Fibroblast of skin of scalp (primary cell): ENCODE data around the gene MRFAP1L1.

Experiments used
- DNase-seq: peaks from one replicate; pipeline ENCODE4 v3.0.0-alpha.2; 2013

Gene MRFAP1L1

GRCh38 chr4:6716018-6716911 lies 6.6 kb upstream of the MRFAP1L1 start, which contains the start of gene BLOC1S4:
Gene BLOC1S4, plus strand, starts transcription at chr4:6716174. Its CDS starts 36 bp downstream, at chr4:6716210.
- peak; percentile 94 for DNase-seq

GRCh38 chr4:6715704-6716017 lies 6.0 kb upstream of the MRFAP1L1 start:
- DNase-seq = no peak

DNA sequence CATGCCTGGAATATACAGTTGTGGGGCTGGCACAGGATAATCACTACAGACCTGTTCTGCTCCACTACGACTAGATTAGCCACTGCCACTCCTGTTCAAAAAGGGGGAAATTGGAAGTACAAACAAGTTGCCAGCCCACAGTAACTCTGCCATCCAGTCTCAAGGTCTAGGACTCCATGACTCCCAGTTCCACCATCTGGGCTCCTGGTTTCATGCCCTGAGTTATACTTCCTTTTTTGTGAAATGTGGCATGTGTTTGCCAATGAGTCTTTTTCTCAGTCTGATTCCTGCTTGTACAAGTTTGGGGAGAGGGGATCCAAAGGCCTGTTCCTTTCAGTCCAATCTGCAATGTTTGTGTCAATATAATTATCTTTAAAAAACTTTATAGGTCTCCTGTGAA lies 5.3 kb upstream of the MRFAP1L1 start:
- no peak for DNase-seq

DNA sequence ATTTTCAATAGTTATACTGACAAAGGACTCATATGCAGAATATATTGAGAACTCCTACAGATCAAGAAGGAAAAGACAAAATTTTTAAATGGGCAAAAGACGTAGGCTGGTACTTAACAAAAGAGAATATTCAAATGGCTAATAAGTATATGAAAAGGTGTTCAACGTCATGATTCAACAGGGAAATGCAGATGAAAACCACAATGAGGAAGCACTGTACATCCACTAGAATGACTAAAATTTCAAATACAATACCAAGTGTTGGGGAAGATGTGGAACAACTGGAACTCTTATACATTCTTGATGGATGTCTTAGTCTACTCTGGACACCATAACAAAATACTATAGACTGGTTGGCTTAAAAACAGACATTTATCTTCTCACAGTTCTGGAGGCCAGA lies 1.3 kb upstream of the MRFAP1L1 start:
- no peak for DNase-seq

GRCh38 chr4:6710282-6710681 lies 617 bp upstream of the MRFAP1L1 start:
- DNase-seq = no peak

DNA sequence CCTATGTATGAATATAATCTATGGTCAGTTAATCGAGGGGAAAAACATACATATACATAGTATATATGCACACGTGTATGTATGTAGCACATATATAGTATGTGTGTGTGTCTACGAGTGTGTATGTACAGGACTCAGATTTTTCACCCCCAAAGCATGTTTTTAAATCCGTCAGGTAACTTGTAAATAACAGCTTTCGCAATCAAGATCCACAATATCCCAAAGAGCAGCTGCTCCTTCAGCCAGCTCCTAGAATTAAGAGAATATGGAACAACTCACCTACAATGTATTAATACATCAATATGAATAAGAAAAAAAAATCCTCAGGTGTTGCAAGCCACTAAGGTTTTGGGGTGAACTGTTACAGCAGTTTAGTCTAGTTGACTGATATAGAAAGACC lies 3.5 kb downstream of the MRFAP1L1 start:
- DNase-seq = no peak

DNA sequence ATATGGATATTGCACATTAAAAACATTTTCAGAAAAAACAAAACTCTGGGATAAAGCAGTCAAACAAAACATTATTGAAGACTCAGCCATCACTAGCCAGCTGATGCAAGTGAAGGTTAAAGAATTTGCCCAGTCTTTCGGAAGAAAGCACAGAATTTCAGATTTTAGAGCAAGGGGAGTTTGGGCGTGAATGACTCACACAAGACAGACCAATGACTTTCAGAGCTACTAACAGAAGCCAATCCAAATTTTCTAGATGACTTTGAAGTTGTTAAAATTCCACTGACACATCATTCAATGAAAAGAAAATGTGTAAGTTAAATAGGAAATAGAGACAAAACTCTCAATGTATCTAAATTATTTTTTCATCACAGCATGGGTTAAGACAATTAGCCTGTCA lies 4.0 kb downstream of the MRFAP1L1 start:
- no peak for DNase-seq

- DNase-seq = no peak
Observed at GRCh38 chr4:6703786-6704185, 5.9 kb downstream of the MRFAP1L1 start.

DNA sequence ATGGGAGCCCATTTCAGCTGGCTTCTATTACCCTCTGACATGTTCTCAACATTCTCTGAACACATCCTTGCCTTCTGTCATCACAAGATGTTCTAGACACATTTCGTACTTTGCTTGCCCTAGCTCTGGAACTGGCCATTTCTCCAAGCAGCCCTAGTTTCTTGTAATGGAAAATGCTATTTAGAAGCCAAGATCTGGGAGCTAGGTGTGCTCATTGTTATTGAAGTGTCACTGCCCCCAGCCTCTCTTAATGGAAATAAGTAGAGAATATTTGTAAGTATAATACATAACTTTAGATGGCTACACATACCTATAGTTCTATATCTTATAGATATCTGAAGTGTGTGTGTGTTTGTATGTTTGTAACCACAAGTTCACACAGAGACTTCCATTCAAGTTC lies 6.9 kb downstream of the MRFAP1L1 start:
- DNase-seq = no peak

DNA sequence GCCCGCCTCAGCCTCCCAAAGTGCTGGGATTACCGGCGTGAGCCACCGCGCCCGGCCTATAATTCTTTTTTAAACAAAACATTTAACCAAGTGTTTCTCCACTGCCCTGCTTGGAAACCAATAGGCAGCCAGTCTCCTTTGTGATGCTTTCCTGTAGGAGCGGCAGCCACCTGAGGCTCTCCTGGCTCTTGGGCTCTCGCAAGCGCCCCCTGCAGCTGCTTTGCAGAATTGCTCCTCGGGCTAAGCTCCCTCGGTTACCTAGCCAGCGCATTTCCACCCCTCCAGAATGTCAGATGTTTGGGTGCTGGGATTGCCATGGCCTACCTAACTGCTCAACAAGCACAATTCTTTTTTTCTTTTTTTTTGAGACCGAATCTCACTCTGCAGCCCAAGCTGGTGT lies 8.3 kb downstream of the MRFAP1L1 start:
- DNase-seq = no peak

DNA sequence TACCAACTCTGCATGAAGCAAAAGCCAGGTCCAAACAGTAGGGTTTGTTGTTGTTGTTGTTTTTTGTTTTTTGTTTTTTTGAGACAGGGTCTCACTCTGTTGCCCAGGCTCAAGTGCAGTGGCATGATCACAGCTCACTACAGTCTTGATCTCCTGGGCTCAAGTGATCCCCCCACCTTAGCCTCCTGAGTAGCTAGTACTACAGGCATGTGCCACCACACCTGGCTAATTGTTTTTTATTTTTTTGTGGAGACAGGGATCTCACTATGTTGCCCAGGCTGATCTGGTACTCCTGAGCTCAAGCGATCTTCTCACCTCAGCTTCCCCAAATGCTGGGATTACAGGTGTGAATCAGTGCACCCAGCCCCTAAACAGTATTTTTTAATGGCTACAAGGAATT lies 9.8 kb downstream of the MRFAP1L1 start:
- no peak for DNase-seq

DNA sequence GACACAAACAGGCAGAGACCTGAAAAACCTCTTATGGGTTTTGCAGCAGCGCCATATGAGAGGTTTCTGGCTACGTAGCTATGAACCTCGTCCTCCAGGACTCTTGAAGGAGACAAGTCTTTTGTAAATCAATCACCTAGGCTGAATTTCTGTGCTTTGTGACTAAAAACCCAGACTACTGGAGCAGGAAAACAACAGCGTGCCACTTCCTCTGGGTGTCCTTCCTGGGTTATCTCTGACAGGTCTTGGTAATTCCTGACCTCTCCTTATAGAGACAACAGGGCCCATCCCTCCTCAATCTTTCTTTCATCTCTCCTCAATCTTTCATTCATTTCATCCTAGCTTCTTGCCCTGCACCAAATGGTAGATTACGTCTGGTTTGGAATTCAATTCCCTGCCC lies 10.3 kb downstream of the MRFAP1L1 start:
- DNase-seq = no peak

- no peak for DNase-seq
Observed at GRCh38 chr4:6697131-6697530, 12.5 kb downstream of the MRFAP1L1 start.

- no peak for DNase-seq
Observed at GRCh38 chr4:6696611-6697010, 13.1 kb downstream of the MRFAP1L1 start.

GRCh38 chr4:6695660-6696610 lies 13.7 kb downstream of the MRFAP1L1 start:
- no peak for DNase-seq

DNA sequence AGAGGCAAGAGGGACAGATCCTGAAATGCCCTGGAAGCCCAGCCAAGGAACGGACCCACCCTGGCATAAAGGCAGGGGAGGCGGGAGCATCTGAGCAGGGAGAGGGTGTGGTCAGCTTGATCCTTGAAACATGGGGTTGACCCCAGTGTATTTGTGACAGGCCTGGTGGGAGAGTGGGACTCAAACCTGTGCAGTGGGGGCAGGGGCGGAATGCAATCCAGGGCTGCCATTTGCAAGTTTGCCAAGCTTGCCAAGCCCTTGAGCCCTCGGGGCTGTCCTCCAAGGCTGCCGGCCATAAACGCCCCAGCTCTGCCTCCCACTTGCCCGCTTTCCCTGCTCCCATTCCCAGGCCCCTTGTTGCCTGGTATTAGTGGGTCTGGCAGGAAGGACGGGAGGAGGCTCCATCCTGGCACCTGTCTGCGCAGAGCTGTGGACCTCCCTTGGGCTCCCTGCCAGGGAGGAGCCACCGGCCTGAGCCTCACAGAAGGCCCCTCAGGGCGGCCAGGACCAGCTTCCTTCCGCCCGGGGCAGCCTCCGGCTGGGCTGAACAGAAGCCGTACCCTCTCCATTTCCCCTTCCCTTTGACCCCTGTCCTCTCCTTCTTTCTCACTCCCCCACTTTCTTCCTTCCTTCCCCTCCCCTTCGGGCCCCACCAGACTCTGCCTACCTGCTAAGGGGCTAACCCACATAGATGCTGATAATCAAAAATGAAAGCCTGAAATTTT lies 15.3 kb downstream of the MRFAP1L1 start:
- DNase-seq = no peak

- peak; percentile 25 for DNase-seq
Observed at GRCh38 chr4:6693231-6694176, 16.2 kb downstream of the MRFAP1L1 start, which contains the start of gene S100P. Gene S100P, plus strand, starts transcription at chr4:6693878. Its CDS starts 55 bp downstream, at chr4:6693933.

DNA sequence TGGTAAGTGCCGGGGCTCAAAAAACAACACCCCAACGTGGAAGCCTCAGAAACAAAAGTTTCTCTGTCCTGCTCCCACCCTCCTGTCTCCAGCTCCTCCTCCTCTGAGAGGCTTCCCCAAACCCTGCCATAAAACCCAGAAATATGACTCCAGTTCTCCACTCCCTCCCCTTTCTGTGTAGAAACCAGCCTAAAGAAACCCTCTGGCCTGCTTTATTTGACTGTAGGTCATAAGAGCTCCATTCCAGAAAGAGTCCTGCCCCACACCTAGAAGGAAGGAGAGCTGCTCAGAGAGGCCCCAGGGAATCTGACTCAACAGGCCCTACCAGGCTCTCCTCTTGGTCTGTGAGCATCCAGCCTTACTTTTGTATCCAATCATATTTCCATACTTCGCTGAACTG lies 16.9 kb downstream of the MRFAP1L1 start:
- DNase-seq = peak; percentile 46

DNA sequence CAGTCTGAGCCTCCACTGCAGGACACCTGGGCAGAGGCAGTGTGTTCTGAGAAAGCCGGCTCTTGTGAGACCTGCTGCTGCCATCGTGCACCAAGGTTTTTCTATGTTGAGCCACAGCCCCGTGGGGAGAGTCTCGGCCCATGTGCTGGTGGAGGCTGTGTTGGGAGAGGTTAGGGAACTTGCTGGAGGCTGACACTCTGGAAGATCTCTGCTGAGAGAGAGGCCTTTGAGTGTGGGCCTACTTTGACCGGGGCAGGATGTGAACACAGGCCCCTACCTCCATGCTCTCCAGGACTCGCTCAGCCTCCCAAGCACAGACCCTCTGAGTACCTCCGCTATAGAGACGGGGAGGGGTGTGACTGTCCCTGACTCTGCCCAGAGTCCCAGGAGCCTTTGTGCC lies 17.3 kb downstream of the MRFAP1L1 start:
- no peak for DNase-seq

DNA sequence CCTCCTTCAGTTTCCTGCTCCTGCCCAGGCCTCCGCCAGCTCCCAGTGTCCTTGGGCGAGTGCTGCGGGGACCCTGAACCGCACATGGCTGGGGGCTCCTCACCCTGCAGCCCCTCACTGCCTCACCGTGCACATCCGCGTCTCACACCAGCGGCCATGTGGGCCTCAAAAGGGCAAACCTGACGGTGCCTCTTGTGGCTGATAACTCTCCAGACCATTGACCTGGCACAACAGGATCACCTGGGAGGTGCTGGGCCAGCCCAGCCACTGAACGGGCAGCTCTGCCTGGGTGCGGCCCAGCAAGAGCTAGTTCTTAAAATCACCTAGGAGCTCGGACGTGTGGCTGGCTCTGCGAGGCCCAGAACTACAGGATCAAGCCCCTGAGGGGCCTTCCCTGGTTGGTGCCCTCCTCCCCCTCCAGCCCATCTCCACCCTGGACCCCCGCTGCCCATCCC lies 20.1 kb downstream of the MRFAP1L1 start:
- no peak for DNase-seq

DNA sequence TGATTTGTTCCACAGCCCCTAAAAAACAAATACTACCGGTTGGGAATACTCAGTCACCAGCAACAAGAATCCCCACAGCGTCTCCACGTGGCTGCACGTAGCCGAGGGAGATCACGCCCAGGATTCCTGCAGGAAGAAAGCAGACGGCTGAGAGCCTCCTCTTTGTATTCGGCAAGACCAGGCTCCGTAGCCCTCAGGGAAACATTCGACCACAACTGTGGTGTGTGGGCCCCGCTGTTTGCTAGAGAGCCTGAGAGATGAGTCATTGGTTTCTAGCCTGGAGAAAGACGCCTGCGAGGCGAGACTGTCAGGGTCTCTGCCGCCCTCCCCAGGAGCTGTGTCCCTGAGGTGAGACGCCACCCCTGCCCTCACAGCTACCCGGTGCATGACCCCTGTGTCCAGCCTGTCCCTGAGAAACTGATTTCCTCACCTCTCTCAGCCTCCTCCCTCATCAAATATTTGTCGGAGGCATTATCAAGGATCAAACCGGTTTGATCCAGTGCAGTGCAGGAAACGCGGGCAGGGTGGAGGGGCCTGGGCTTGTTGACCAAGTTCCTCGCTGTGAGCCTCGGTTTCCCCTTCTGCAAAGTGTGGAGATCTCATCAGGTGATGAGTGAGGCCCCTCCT lies 20.7 kb downstream of the MRFAP1L1 start:
- DNase-seq = peak; percentile 97
